Fibroblast of lung (primary cell): ENCODE measurements around the gene MUS81.

Experiments used
- CTCF ChIP-seq, 2 donors: IDR thresholded peaks in 1 of 2; conservative IDR thresholded peaks in 1 of 2; 1 replicate in 1 of 2; 2 replicates in 1 of 2; pipeline ENCODE4 v1.5.1; 2011 to 2012; ENCODE audit warnings: low read length in 2 of 2, control low read depth in 1 of 2, inconsistent platforms in 1 of 2, low read depth in 1 of 2, mild to moderate bottlenecking in 1 of 2
- EZH2 ChIP-seq: IDR thresholded peaks from 2 replicates; pipeline ENCODE4 v1.5.1; 2012; ENCODE audit warnings: low read length, control low read depth, mild to moderate bottlenecking; ENCODE audit errors: missing control alignments

GRCh38 chr11:65826984-65827735 lies 33.1 kb upstream of the MUS81 start:
- TF ChIP-seq CTCF (conservative IDR thresholded peaks at IDR 0.05 in 1 of 2, IDR thresholded peaks at IDR 0.05 in 1 of 2; ENCODE audit: low read depth in 1 of 2, low read length in 2 of 2) (no peak), EZH2 (no peak)
